HG03196 (cell line): ENCODE results near the gene FARP1.

Experiments
- ATAC-seq: cut with Tn5 transposase; IDR thresholded peaks from one replicate; pipeline ENCODE4 v1.9.1; 2021; ENCODE audit not compliant: unreplicated experiment

FARP1 gene

GRCh38 chr13:98142380-98143156 lies at the start of gene FARP1:
Gene FARP1 (plus strand): TSS chr13:98143094. CDS start chr13:98213243, 70,149 bp downstream.
- ATAC-seq: peak; percentile 67

- no peak for ATAC-seq
Measured at GRCh38 chr13:98094678-98095266, 48.1 kb upstream of the FARP1 start.

GRCh38 chr13:98096059-98096458 lies 46.8 kb upstream of the FARP1 start:
- ATAC-seq: no peak

- no peak for ATAC-seq
Measured at GRCh38 chr13:98097749-98098148, 45.1 kb upstream of the FARP1 start.

GRCh38 chr13:98098516-98098915 lies 44.4 kb upstream of the FARP1 start:
- ATAC-seq: no peak

- ATAC-seq: no peak
Measured at GRCh38 chr13:98099627-98100026, 43.3 kb upstream of the FARP1 start.

- ATAC-seq: no peak
Measured at GRCh38 chr13:98100481-98100880, 42.4 kb upstream of the FARP1 start.

GRCh38 chr13:98103531-98103930 lies 39.4 kb upstream of the FARP1 start:
- ATAC-seq: no peak

GRCh38 chr13:98103942-98104880 lies 38.7 kb upstream of the FARP1 start:
- no peak for ATAC-seq

GRCh38 chr13:98105929-98106336 lies 37.0 kb upstream of the FARP1 start:
- ATAC-seq: no peak

GRCh38 chr13:98108341-98108740 lies 34.6 kb upstream of the FARP1 start:
- no peak for ATAC-seq

- no peak for ATAC-seq
Measured at GRCh38 chr13:98109226-98109853, 33.6 kb upstream of the FARP1 start.

GRCh38 chr13:98110749-98111148 lies 32.1 kb upstream of the FARP1 start:
- ATAC-seq: no peak

- no peak for ATAC-seq
Measured at GRCh38 chr13:98111168-98112098, 31.5 kb upstream of the FARP1 start.

- no peak for ATAC-seq
Measured at GRCh38 chr13:98112456-98112855, 30.4 kb upstream of the FARP1 start.

GRCh38 chr13:98118865-98119264 lies 24.0 kb upstream of the FARP1 start:
- ATAC-seq: no peak

- no peak for ATAC-seq
Measured at GRCh38 chr13:98123176-98123575, 19.7 kb upstream of the FARP1 start.

GRCh38 chr13:98129059-98129746 lies 13.7 kb upstream of the FARP1 start:
- ATAC-seq: no peak

- ATAC-seq: peak; percentile 81
Measured at GRCh38 chr13:98133946-98134345, 8.9 kb upstream of the FARP1 start.
